B cell (primary cell): Measurements from ENCODE around the gene KRT75. TPM values are rescaled to one million over a fixed set of nuclear protein-coding genes. Genes with fewer than 3 reads are reported as not detected.

Source experiments
- ATAC-seq: fragments of 200-7000 bp; cut with Tn5 transposase; one replicate; pipeline ENCODE4 v1.10.0; 2021; ENCODE audit warnings: low read depth, mild to moderate bottlenecking, moderate number of reproducible peaks, moderate library complexity
- CTCF ChIA-PET: fragments of 350-600 bp; sonication (Branson Sonifier 250); formaldehyde crosslinking; loops from one replicate; lab custom pipeline; 2021; ENCODE audit warnings: antibody characterized with exemption, inconsistent platforms; lab: Charles Lee
- POLR2A ChIA-PET: fragments of 350-600 bp; sonication (Branson Sonifier 250); formaldehyde crosslinking; loops from one replicate; lab custom pipeline; 2021; ENCODE audit warnings: antibody characterized with exemption; lab: Charles Lee
- DNase-seq: peaks from one replicate; pipeline ENCODE4 v3.0.0; 2013
- H2AFZ ChIP-seq: 2 replicates; pipeline ENCODE4 v1.6.1; 2012; ENCODE audit warnings: mild to moderate bottlenecking, low read depth, low read length; ENCODE audit not compliant: insufficient read depth, poor library complexity, severe bottlenecking
- H3K27ac ChIP-seq, 2 donors: 1 replicate in 1 of 2; 2 replicates in 1 of 2; pipeline ENCODE4 v1.5.1; 2012 to 2013; ENCODE audit warnings: low read length in 2 of 2, mild to moderate bottlenecking in 2 of 2, moderate library complexity in 1 of 2
- H3K27me3 ChIP-seq, 4 experiments: fragments of 200-600 bp in 1 of 4; sonication (generic) in 1 of 4; replicated peaks in 1 of 4; 1 replicate in 2 of 4; 2 replicates in 2 of 4; pipeline versions ENCODE4 v1.6.1 to v1.7.0; 2013 to 2016; ENCODE audit warnings: low read length in 3 of 4, mild to moderate bottlenecking in 2 of 4, mixed read lengths in 1 of 4, moderate library complexity in 1 of 4; ENCODE audit not compliant: insufficient read depth in 4 of 4, control insufficient read depth in 3 of 4; ENCODE audit errors: control extremely low read depth in 1 of 4
- H3K36me3 ChIP-seq, 2 experiments: replicated peaks in 1 of 2; 1 replicate in 1 of 2; 2 replicates in 1 of 2; pipeline versions ENCODE4 v1.6.1 to v1.7.1; 2013; ENCODE audit warnings: low read length in 1 of 2; ENCODE audit not compliant: insufficient read depth in 2 of 2, control insufficient read depth in 1 of 2; ENCODE audit errors: control extremely low read depth in 1 of 2, extremely low read depth in 1 of 2
- H3K4me1 ChIP-seq, 2 donors: fragments of 200-600 bp in 1 of 2; sonication (generic) in 1 of 2; 1 replicate in 1 of 2; 2 replicates in 1 of 2; pipeline versions ENCODE4 v1.5.1 to v1.6.1; 2013 to 2017; ENCODE audit warnings: low read length in 2 of 2; ENCODE audit not compliant: control insufficient read depth in 2 of 2, insufficient read depth in 2 of 2
- H3K4me2 ChIP-seq: replicated peaks from 2 replicates; pipeline ENCODE3; 2012; ENCODE audit warnings: mild to moderate bottlenecking, low read depth, low read length; ENCODE audit not compliant: poor library complexity, severe bottlenecking
- H3K4me3 ChIP-seq, 5 experiments: fragments of 200-600 bp in 1 of 5; sonication (generic) in 1 of 5; 1 replicate in 3 of 5; 2 replicates in 2 of 5; pipeline versions ENCODE4 v1.5.1 to v1.7.0; 2011 to 2016; ENCODE audit warnings: low read length in 4 of 5, mild to moderate bottlenecking in 4 of 5, low read depth in 2 of 5, control low read depth in 1 of 5, moderate library complexity in 1 of 5; ENCODE audit not compliant: insufficient read depth in 1 of 5; ENCODE audit errors: control extremely low read depth in 1 of 5, extremely low read depth in 1 of 5
- H3K79me2 ChIP-seq: fragments of 200-600 bp; sonication (generic); one replicate; pipeline ENCODE4 v1.6.0; 2016; ENCODE audit warnings: low read length; ENCODE audit not compliant: control insufficient read depth, insufficient read depth
- H3K9ac ChIP-seq: fragments of 200-600 bp; sonication (generic); 2 replicates; pipeline ENCODE4 v1.6.1; 2017; ENCODE audit warnings: mild to moderate bottlenecking, low read length, moderate library complexity
- H3K9me3 ChIP-seq, 3 donors: one replicate each; pipeline versions ENCODE4 v1.6.1 to v1.7.1; 2013; ENCODE audit warnings: low read length in 2 of 3; ENCODE audit not compliant: control insufficient read depth in 2 of 3, insufficient read depth in 1 of 3; ENCODE audit errors: control extremely low read depth in 1 of 3
- H4K20me1 ChIP-seq: 2 replicates; pipeline ENCODE4 v1.6.0; 2012; ENCODE audit warnings: mild to moderate bottlenecking, low read length; ENCODE audit not compliant: insufficient read depth, control insufficient read depth, poor library complexity, severe bottlenecking
- H3K27ac Mint-ChIP-seq: one replicate; pipeline ENCODE4 v1.8.0; 2021; ENCODE audit warnings: mixed read lengths
- H3K27me3 Mint-ChIP-seq: one replicate; pipeline ENCODE4 v1.8.0; 2021; ENCODE audit warnings: mixed read lengths
- H3K4me1 Mint-ChIP-seq: one replicate; pipeline ENCODE4 v1.8.0; 2021; ENCODE audit warnings: mixed read lengths
- H3K4me3 Mint-ChIP-seq: one replicate; pipeline ENCODE4 v1.8.0; 2021; ENCODE audit warnings: mixed read lengths
- H3K9me3 Mint-ChIP-seq: one replicate; pipeline ENCODE4 v1.8.0; 2022; ENCODE audit warnings: mixed read lengths; ENCODE audit not compliant: insufficient read depth
- EZH2 ChIP-seq: IDR thresholded peaks from 2 replicates; pipeline ENCODE4 v1.6.1; 2012; ENCODE audit warnings: borderline replicate concordance, low read depth, mild to moderate bottlenecking, moderate library complexity, low read length; ENCODE audit not compliant: insufficient read depth, poor library complexity, severe bottlenecking
- WGBS: methylation state at CpG from one replicate; pipeline ENCODE4 v1.1.5; 2013; ENCODE audit warnings: missing lambda C conversion rate; ENCODE audit not compliant: insufficient coverage; 5-methylcytosine and 5-hydroxymethylcytosine counted together
- intact Hi-C: fragments of 100-400 bp; cut with micrococcal nuclease; formaldehyde crosslinking; loops from one replicate; pipeline ENCODE4 v1.10.0; 2022
- polyA plus RNA-seq: library from polyadenylated mRNA; depleted of rRNA; stranded (reverse); fragments of >200 nt; gene quantifications from 2 replicates; pipeline ENCODE4 v1.2.3, GENCODE V29; 2012
- total RNA-seq, 2 donors: library from RNA; stranded (reverse); fragments of 120-200 nt in 1 of 2; gene quantifications; 1 replicate in 1 of 2; 2 replicates in 1 of 2; pipeline versions ENCODE4 v1.2.3 to v1.2.4, GENCODE V29; 2013 to 2022
- TF ChIP-seq, protein P1 (sequence below): fragments of 200-600 bp; IDR thresholded peaks from one replicate; pipeline ENCODE4 v1.8.0; 2022; ENCODE audit warnings: antibody characterized with exemption, mild to moderate bottlenecking

The KRT75 gene
- total and polyA plus RNA-seq, 2 donors (not counting 1 experiment from before 2014, with no cell fraction given), result not detected

DNA sequence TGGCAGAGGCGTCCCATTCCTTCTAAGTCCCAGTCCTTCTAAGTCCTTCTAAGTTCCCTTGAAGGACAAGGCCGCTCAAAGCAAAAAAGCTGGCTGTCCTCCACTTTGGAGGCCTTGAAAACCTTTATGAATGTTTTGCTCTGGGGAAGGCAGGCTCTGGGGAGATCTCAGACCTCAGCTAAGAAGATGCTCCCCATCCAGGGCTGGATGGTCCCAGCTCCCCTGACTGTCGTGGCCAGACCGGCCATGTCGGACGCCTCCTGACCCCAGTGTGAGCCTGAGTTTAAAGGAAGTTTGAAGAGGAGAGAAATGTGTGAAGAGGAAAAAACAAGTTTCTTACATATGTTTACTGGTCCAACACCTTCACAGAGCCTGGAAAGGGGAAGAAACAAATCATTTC lies 54.6 kb downstream of the KRT75 start:
- Mint-ChIP-seq H3K9me3 (no peaks in the 10 kb centered on the region), H3K27ac (no peak overlapping the region), H3K4me1 (peaks cover 5% of the 10 kb centered on the region), H3K4me3 (no peak overlapping the region), H3K27me3 (peaks cover 34% of the 10 kb centered on the region)
- no peak overlapping the region for H3K9ac ChIP-seq
- H3K4me2 ChIP-seq, result no peak overlapping the region
- ChIA-PET POLR2A (no interaction called here), CTCF (interaction anchor here (1.3 kb wide), 1 partner anchor 11 kb away, joined by 3 read pairs; no protein-coding TSS in a partner anchor)
- no peak overlapping the region for H3K4me3 ChIP-seq
- TF ChIP-seq EZH2, result no peak
- TF ChIP-seq, protein P1, sequence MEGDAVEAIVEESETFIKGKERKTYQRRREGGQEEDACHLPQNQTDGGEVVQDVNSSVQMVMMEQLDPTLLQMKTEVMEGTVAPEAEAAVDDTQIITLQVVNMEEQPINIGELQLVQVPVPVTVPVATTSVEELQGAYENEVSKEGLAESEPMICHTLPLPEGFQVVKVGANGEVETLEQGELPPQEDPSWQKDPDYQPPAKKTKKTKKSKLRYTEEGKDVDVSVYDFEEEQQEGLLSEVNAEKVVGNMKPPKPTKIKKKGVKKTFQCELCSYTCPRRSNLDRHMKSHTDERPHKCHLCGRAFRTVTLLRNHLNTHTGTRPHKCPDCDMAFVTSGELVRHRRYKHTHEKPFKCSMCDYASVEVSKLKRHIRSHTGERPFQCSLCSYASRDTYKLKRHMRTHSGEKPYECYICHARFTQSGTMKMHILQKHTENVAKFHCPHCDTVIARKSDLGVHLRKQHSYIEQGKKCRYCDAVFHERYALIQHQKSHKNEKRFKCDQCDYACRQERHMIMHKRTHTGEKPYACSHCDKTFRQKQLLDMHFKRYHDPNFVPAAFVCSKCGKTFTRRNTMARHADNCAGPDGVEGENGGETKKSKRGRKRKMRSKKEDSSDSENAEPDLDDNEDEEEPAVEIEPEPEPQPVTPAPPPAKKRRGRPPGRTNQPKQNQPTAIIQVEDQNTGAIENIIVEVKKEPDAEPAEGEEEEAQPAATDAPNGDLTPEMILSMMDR, result no peak
- no peaks in the 10 kb centered on the region for H3K9me3 ChIP-seq
- H4K20me1 ChIP-seq, result no peaks in the 10 kb centered on the region
- H3K36me3 ChIP-seq, result no peaks in the 10 kb centered on the region
- no peak overlapping the region for H3K27ac ChIP-seq
- ATAC-seq (no peak), DNase-seq (no peak)
- WGBS, result 60% methylated on average over 1 of the region's 6 CpGs
- intact Hi-C loops, result no loop called here
- H3K27me3 ChIP-seq, result peaks cover 0 to 11% (median 1%) of the 10 kb centered on the region in 4 experiments
- H2AFZ ChIP-seq, result no peak overlapping the region
- peaks cover 0 to 4% of the 10 kb centered on the region in 2 donors for H3K4me1 ChIP-seq
- H3K79me2 ChIP-seq, result no peaks in the 10 kb centered on the region

DNA sequence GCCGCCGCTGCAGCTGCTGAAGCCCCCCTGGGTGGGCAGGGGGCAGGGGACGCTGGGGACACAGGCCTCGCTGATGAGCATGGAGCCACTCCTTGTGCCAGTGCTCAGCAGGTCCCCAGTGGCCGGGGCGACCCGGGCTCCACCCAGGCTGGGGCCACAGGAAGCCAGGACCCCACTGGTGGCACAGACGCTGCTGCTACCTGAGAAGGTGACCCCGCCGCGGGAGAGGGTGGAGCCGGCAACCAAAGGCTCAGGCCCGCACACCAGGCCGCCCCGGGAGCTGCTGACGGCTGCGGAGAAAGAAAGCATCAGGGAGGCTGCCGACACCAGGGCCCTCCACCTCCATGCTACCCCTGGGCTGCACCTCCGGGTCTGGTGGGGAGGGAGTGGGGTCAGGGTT lies 56.1 kb downstream of the KRT75 start:
- ChIA-PET CTCF (no interaction called here), POLR2A (no interaction called here)
- no peak for ATAC-seq
- Histone ChIP-seq H3K9ac (no peak overlapping the region), H3K27ac (no peak overlapping the region), H2AFZ (no peak overlapping the region), H3K4me2 (no peak overlapping the region), H4K20me1 (no peaks in the 10 kb centered on the region), H3K36me3 (no peaks in the 10 kb centered on the region), H3K9me3 (no peaks in the 10 kb centered on the region), H3K79me2 (no peaks in the 10 kb centered on the region), H3K4me3 (no peak overlapping the region), H3K27me3 (peaks cover 0 to 7% (median 1%) of the 10 kb centered on the region in 4 experiments), H3K4me1 (peaks cover 0 to 4% of the 10 kb centered on the region in 2 donors)
- H3K27me3 Mint-ChIP-seq, result peaks cover 35% of the 10 kb centered on the region
- TF ChIP-seq EZH2, result no peak
- TF ChIP-seq, protein P1, result no peak
- no peaks in the 10 kb centered on the region for H3K9me3 Mint-ChIP-seq
- WGBS, result 87% methylated on average over 11 of the region's 19 CpGs
- intact Hi-C loops, result no loop called here
- no peak for DNase-seq
- no peak overlapping the region for H3K27ac Mint-ChIP-seq
- H3K4me1 Mint-ChIP-seq, result peaks cover 5% of the 10 kb centered on the region
- H3K4me3 Mint-ChIP-seq, result no peak overlapping the region
